LNCaP clone FGC (cell line): ENCODE results near the gene PARM1.

Source experiments
- DNase-seq: peaks from one replicate; pipeline ENCODE4 v3.0.0-alpha.2; 2011; ENCODE audit warnings: low read depth
- H3K4me3 ChIP-seq: 2 replicates; pipeline ENCODE4 v1.5.1; 2011; ENCODE audit warnings: mild to moderate bottlenecking, low read depth, low read length, control low read depth
- CTCF ChIP-seq: IDR thresholded peaks from 2 replicates; pipeline ENCODE4 v1.5.1; 2012; ENCODE audit warnings: mild to moderate bottlenecking; ENCODE audit not compliant: control insufficient read depth, insufficient read depth; ENCODE audit errors: extremely low read depth

The PARM1 gene

GRCh38 chr4:75058486-75058885 lies 125.6 kb downstream of the PARM1 start:
- no peak overlapping the region for H3K4me3 ChIP-seq
- no peak for TF ChIP-seq CTCF
- DNase-seq, result no peak

GRCh38 chr4:75063433-75063832 lies 130.5 kb downstream of the PARM1 start:
- no peak overlapping the region for H3K4me3 ChIP-seq
- no peak for DNase-seq
- TF ChIP-seq CTCF, result no peak

GRCh38 chr4:75065909-75066308 lies 133.0 kb downstream of the PARM1 start:
- no peak for DNase-seq
- TF ChIP-seq CTCF, result no peak

GRCh38 chr4:75069493-75070074 lies 136.7 kb downstream of the PARM1 start:
- no peak for DNase-seq
- H3K4me3 ChIP-seq, result no peak overlapping the region
- TF ChIP-seq CTCF, result no peak

More at GRCh38 chr4:75065909-75066308, 133.0 kb downstream of the PARM1 start:
- no peak overlapping the region for H3K4me3 ChIP-seq

- no peak for DNase-seq
- no peak overlapping the region for H3K4me3 ChIP-seq
- no peak for TF ChIP-seq CTCF
Observed at GRCh38 chr4:75071317-75071716, 138.4 kb downstream of the PARM1 start.

GRCh38 chr4:75080888-75081287 lies 148.0 kb downstream of the PARM1 start:
- no peak overlapping the region for H3K4me3 ChIP-seq
- no peak for TF ChIP-seq CTCF
- DNase-seq, result no peak

- no peak for DNase-seq
- H3K4me3 ChIP-seq, result no peak overlapping the region
- TF ChIP-seq CTCF, result no peak
Observed at GRCh38 chr4:75081561-75081960, 148.6 kb downstream of the PARM1 start.
